GM19193 (cell line): ENCODE results near the gene MAN1A2.

Experiments used
- POLR2A ChIP-seq: IDR thresholded peaks from 4 replicates; pipeline ENCODE4 v1.6.1; 2011; ENCODE audit not compliant: insufficient read depth, insufficient read length; ENCODE audit errors: extremely low read depth

MAN1A2 gene

GRCh38 chr1:117425050-117425734 is 57.9 kb downstream of the MAN1A2 start:
- no peak for TF ChIP-seq POLR2A

GRCh38 chr1:117427297-117427696 is 60.0 kb downstream of the MAN1A2 start:
- no peak for TF ChIP-seq POLR2A

GRCh38 chr1:117433943-117434342 is 66.7 kb downstream of the MAN1A2 start:
- TF ChIP-seq POLR2A: no peak

- no peak for TF ChIP-seq POLR2A
Observed at GRCh38 chr1:117436513-117436912, 69.3 kb downstream of the MAN1A2 start.

- TF ChIP-seq POLR2A: no peak
Observed at GRCh38 chr1:117447661-117448060, 80.4 kb downstream of the MAN1A2 start.

- TF ChIP-seq POLR2A: no peak
Observed at GRCh38 chr1:117452216-117452615, 85.0 kb downstream of the MAN1A2 start.

- TF ChIP-seq POLR2A: no peak
Observed at GRCh38 chr1:117453958-117454357, 86.7 kb downstream of the MAN1A2 start.

- TF ChIP-seq POLR2A: no peak
Observed at GRCh38 chr1:117466761-117467160, 99.5 kb downstream of the MAN1A2 start.

GRCh38 chr1:117467336-117467735 is 100.1 kb downstream of the MAN1A2 start:
- TF ChIP-seq POLR2A: no peak

- no peak for TF ChIP-seq POLR2A
Observed at GRCh38 chr1:117473063-117473462, 105.8 kb downstream of the MAN1A2 start.

- no peak for TF ChIP-seq POLR2A
Observed at GRCh38 chr1:117479086-117479485, 111.8 kb downstream of the MAN1A2 start.

GRCh38 chr1:117481410-117481809 is 114.2 kb downstream of the MAN1A2 start:
- no peak for TF ChIP-seq POLR2A

GRCh38 chr1:117493906-117494305 is 126.7 kb downstream of the MAN1A2 start:
- TF ChIP-seq POLR2A: no peak

- no peak for TF ChIP-seq POLR2A
Observed at GRCh38 chr1:117495068-117495467, 127.8 kb downstream of the MAN1A2 start.

GRCh38 chr1:117499071-117499470 is 131.8 kb downstream of the MAN1A2 start:
- no peak for TF ChIP-seq POLR2A

GRCh38 chr1:117500584-117500983 is 133.3 kb downstream of the MAN1A2 start:
- no peak for TF ChIP-seq POLR2A

- no peak for TF ChIP-seq POLR2A
Observed at GRCh38 chr1:117501281-117501680, 134.0 kb downstream of the MAN1A2 start.
